ENCODE measurements around the gene CNNM3. TPM values are rescaled to one million over a fixed set of nuclear protein-coding genes. Genes with fewer than 3 reads are reported as not detected.
"Not testable (repeated sequence)": the region's sequence is repeated elsewhere in the genome, so short reads cannot be mapped to it uniquely, and the experiment has no call there.

The CNNM3 gene
- total RNA-seq, 4 donors from 2014 or later = 15.4 to 30.0 (median 18.8) TPM

DNA sequence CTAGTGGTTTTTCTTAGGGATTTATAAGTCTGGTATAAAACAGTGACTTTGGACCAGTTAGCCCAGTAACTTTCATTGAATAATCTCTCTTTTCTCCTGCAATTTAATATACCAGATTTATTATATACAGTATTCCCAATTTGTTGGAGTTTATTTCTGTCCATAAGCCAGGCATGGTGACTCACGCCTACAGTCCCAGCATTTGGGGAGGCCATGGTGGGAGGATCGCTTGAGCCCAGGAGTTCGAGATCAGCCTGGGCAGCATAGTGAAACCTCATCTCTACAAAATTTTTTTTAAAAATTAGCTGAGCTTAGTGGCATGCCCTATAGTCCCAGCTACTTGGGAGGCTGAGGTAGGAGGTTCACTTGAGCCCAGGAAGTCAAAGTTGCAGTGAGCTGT is 28.7 kb upstream of the CNNM3 start:
- no peak for DNase-seq (ENCODE audit: low spot score in 2 of 2)
- 90 to 95% methylated on average over 3 of the region's 3 CpGs for WGBS, 2 donors
- intact Hi-C loops (cut with DNase I; ENCODE audit: low total_unique reads) = no loop called here
- H3K4me3 ChIP-seq (ENCODE audit: low read depth, poor library complexity, severe bottlenecking) = no peak overlapping the region
- TF ChIP-seq, protein P1, sequence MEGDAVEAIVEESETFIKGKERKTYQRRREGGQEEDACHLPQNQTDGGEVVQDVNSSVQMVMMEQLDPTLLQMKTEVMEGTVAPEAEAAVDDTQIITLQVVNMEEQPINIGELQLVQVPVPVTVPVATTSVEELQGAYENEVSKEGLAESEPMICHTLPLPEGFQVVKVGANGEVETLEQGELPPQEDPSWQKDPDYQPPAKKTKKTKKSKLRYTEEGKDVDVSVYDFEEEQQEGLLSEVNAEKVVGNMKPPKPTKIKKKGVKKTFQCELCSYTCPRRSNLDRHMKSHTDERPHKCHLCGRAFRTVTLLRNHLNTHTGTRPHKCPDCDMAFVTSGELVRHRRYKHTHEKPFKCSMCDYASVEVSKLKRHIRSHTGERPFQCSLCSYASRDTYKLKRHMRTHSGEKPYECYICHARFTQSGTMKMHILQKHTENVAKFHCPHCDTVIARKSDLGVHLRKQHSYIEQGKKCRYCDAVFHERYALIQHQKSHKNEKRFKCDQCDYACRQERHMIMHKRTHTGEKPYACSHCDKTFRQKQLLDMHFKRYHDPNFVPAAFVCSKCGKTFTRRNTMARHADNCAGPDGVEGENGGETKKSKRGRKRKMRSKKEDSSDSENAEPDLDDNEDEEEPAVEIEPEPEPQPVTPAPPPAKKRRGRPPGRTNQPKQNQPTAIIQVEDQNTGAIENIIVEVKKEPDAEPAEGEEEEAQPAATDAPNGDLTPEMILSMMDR (IDR thresholded peaks at IDR 0.05) = no peak
- TF ChIP-seq POLR2A (IDR thresholded peaks at IDR 0.05) = no peak

DNA sequence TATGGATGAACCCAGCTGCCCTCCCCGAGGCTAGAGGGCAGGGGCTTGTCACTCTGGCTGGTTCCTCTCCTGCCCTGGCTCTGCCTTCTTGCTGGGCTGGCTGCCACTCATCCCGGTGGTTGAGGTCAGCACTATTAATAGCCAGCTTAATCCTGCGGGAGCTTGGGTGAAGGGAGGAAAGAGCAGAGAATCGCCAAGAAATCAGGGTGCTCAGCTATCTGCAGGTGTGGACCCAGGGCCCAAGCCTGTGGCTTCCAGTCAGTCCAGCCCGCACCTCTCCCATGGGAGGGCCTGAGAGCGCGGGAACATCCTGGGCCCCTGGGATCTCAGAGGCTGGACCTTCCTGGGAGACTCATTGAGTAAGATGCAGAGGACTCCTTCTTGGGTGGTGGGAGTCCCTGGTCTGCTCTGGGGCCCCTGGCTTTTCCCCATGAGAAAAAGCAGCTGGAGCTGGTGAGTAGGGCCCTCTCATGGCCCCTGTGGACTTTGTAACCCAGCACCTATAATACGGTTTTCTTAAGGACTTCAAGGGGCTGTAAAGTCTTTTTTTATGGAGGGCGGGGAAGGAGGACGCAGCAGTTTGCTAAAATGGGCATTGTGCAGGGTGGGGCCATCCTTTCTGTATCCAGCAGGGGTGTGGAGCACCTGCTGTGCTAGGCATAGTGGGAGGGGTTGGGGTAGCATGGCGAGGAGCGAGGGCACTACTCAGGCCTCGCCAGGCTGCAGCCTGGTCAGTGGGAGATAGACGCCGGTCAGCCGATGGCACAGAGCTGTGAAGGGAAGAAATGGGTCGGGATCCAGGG is 27.4 kb upstream of the CNNM3 start:
- DNase-seq (ENCODE audit: low spot score in 2 of 2) = no peak
- no peak overlapping the region for H3K4me3 ChIP-seq (ENCODE audit: low read depth, poor library complexity, severe bottlenecking)
- intact Hi-C loops (cut with DNase I; ENCODE audit: low total_unique reads) = no loop called here
- TF ChIP-seq, protein P1 (IDR thresholded peaks at IDR 0.05) = no peak
- TF ChIP-seq POLR2A (IDR thresholded peaks at IDR 0.05) = no peak
- 57 to 69% methylated on average over 17 of the region's 17 CpGs for WGBS, 2 donors

DNA sequence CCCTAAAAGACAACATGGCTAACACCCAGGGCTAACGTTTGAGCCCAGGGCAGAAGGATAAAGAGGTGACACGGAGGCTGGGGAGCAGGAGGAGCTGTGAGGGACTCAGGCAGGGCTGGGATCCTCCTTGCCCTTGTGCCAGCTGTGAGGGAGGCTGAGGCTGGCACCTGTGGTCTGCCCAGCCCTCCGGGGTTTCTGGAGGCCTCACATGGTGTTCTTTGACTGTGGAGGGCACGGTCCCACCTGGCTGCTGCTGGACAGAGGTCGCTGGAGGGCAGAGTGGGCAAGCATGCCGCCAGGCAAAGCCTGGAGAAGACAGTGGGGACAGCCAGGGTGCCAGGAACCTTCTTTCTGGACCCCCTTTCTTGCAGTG is 26.8 kb upstream of the CNNM3 start:
- intact Hi-C loops (cut with DNase I; ENCODE audit: low total_unique reads) = no loop called here
- no peak for DNase-seq (ENCODE audit: low spot score in 2 of 2)
- H3K4me3 ChIP-seq (ENCODE audit: low read depth, poor library complexity, severe bottlenecking) = no peak overlapping the region
- 73 to 77% methylated on average over 4 to 6 of the region's 6 CpGs for WGBS, 2 donors
- TF ChIP-seq, protein P1 (IDR thresholded peaks at IDR 0.05) = no peak
- TF ChIP-seq POLR2A (IDR thresholded peaks at IDR 0.05) = no peak

DNA sequence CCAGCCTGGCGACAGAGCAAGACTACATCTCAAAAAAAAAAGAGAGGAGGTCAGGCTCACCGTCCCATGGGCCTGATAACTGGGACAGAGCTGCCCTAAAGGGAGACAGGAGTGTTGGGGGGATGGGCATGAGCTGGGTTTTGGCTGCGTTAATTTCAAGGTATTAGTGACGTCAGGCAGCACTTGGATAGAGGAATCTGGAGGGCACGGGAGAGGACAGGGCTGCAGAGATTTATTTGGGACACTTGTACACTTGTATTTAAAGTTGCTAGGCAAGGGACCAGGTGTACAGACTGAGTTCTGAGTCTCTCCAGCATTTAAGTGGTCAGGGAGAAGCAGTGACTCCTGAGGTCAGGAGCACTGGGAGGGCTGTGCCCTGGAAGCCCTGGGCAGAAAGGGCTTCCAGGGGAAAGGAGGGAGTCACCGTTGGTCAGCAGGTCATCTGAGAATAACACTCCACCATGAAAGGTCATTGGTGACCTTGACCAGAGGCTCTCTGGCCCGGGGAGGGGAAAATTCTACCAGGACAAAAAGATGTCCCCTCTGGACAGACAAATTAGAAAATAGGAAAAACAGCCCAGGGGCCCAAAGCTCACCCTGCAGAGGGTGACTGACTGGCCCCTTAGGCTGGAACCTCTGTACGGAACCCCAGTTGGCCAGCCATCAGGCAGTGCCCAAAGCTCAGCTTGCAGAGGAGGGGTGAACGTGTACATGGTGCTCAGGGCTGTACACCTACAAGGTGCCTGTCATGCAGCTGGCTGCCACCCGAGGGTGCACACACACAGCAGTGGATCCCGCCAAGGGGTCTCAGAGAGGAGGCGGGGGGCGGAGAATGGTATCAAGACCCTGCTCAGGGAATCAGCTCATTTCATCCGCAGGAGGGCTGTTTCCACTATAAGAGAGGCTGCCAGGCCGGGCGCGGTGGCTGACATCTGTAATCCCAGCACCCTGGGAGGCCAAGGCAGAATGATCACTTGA is 23.0 kb upstream of the CNNM3 start:
- no peak overlapping the region for H3K4me3 ChIP-seq (ENCODE audit: low read depth, poor library complexity, severe bottlenecking)
- intact Hi-C loops (cut with DNase I; ENCODE audit: low total_unique reads) = no loop called here
- TF ChIP-seq POLR2A (IDR thresholded peaks at IDR 0.05) = no peak
- TF ChIP-seq, protein P1 (IDR thresholded peaks at IDR 0.05) = no peak
- 82 to 90% methylated on average over 16 of the region's 17 CpGs for WGBS, 2 donors
- no peak for DNase-seq (ENCODE audit: low spot score in 2 of 2)

DNA sequence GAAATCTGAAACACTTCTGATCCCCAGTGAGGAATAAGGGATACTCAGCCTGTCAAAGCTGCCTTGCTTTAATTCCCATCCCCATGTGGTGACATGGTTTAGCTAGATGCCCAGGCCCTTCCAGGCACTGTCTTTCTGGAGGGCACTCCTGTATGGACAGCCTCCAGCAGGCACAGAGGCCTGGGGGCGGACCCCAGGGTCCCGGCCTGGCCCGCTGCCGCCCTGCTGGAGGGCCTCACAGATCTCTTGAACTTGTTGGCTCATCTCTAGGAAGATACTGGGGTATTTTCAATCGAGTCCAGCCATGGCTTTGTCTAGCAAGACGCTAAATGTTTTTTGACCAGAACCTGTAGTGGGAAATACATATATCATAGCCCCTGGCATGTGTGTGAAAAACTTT is 21.0 kb upstream of the CNNM3 start:
- intact Hi-C loops (cut with DNase I; ENCODE audit: low total_unique reads) = no loop called here
- WGBS, 2 donors = 94 to 98% methylated on average over 6 of the region's 6 CpGs
- H3K4me3 ChIP-seq (ENCODE audit: low read depth, poor library complexity, severe bottlenecking) = no peak overlapping the region
- DNase-seq (ENCODE audit: low spot score in 2 of 2) = no peak
- TF ChIP-seq, protein P1 (IDR thresholded peaks at IDR 0.05) = no peak
- no peak for TF ChIP-seq POLR2A (IDR thresholded peaks at IDR 0.05)

DNA sequence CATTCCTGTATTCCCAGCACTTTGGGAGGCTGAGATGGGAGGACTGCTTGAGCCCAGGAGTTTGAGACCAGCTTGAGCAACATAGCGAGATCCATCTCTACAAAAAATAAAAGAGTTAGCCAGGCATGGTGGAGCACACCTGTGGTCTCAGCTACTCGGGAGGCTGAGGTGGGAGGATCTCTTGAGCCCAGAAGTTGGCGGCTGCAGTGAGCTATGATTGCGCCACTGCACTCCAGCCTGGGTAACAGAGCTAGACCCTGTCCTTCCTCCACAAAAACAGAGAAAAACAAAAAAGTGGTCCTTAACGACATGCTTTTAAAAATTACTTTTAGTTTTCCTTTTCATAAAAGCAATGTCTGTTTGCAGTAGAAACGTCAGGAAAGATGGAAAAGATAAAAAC is 19.6 kb upstream of the CNNM3 start:
- H3K4me3 ChIP-seq (ENCODE audit: low read depth, poor library complexity, severe bottlenecking); DNase-seq (ENCODE audit: low spot score in 2 of 2); intact Hi-C loops (cut with DNase I; ENCODE audit: low total_unique reads): not testable (repeated sequence)
- 88 to 91% methylated on average over 6 of the region's 6 CpGs for WGBS, 2 donors

Measured in lower leg skin (tissue), 4 donors.